HepG2 (cell line): Measurements from ENCODE around the gene STAB2. TPM values are rescaled to one million over a fixed set of nuclear protein-coding genes. Genes with fewer than 3 reads are reported as not detected.

Experiments
- ATAC-seq: fragments of 200-7000 bp; cut with Tn5 transposase; 3 replicates; pipeline ENCODE4 v1.9.1; 2020; ENCODE audit warnings: mild to moderate bottlenecking, moderate library complexity
- BruUV-seq: library from RNA; stranded (reverse); fragments of 400-500 nt; replicated peaks from 2 replicates; lab custom pipeline; 2021; lab: Mats Ljungman, UMichigan
- CTCF ChIA-PET: fragments of 300-600 bp; formaldehyde crosslinking; extraction: SDS; loops from one replicate; lab custom pipeline; 2021; ENCODE audit warnings: low total read pairs, inconsistent platforms, low intra/inter-chr PET ratio; lab: Yijun Ruan, JAX
- POLR2A ChIA-PET: fragments of 350-600 bp; sonication (Branson Sonifier 250); formaldehyde crosslinking; loops from one replicate; lab custom pipeline; 2020; ENCODE audit warnings: antibody characterized with exemption, inconsistent platforms; lab: Yijun Ruan, JAX
- DNase-seq: peaks from one replicate; pipeline ENCODE4 v3.0.0-alpha.2; 2015; ENCODE audit warnings: low spot score
- FAIRE-seq: peaks from 3 replicates; lab custom pipeline; 2011; peaks lifted over from hg19 to GRCh38; lab: Jason Lieb, UNC
- H2AFZ ChIP-seq: one replicate; pipeline ENCODE4 v1.6.1; 2011; ENCODE audit warnings: low read length, inconsistent platforms
- H3K27ac ChIP-seq: fragments of 300-600 bp; 3 replicates; pipeline ENCODE4 v1.8.0; 2011; ENCODE audit warnings: mixed run types, mild to moderate bottlenecking, mixed read lengths, low read length, inconsistent platforms; ENCODE audit not compliant: insufficient read depth; ENCODE audit errors: extremely low read length
- H3K27me3 ChIP-seq, 2 experiments: fragments of 200-600 bp in 1 of 2; 2 replicates in 1 of 2; 3 replicates in 1 of 2; pipeline versions ENCODE4 v1.6.0 to v1.8.0; 2011; ENCODE audit warnings: low read length in 2 of 2, mild to moderate bottlenecking in 2 of 2, moderate library complexity in 2 of 2, inconsistent platforms in 1 of 2; ENCODE audit not compliant: insufficient read depth in 2 of 2, control insufficient read depth in 1 of 2
- H3K36me3 ChIP-seq, 2 experiments: fragments of 200-600 bp in 1 of 2; replicated peaks in 1 of 2; 2 replicates in 1 of 2; 3 replicates in 1 of 2; pipeline versions ENCODE4 v1.5.1 to v1.8.0; 2011; ENCODE audit warnings: low read length in 2 of 2, inconsistent platforms in 1 of 2; ENCODE audit not compliant: insufficient read depth in 2 of 2, control insufficient read depth in 1 of 2
- H3K4me1 ChIP-seq: 2 replicates; pipeline ENCODE4 v1.5.1; 2012; ENCODE audit warnings: low read length, inconsistent platforms; ENCODE audit not compliant: insufficient read depth
- H3K4me2 ChIP-seq: 2 replicates; pipeline ENCODE4 v1.6.0; 2011; ENCODE audit warnings: low read depth, low read length, inconsistent platforms
- H3K4me3 ChIP-seq, 3 experiments: fragments of 200-600 bp in 1 of 3; sonication (generic), shearing (Covaris generic) in 1 of 3; replicated peaks in 1 of 3; 2 replicates each; pipeline ENCODE4 v1.5.1; 2011 to 2016; ENCODE audit warnings: low read length in 3 of 3, inconsistent platforms in 2 of 3, low read depth in 2 of 3, mild to moderate bottlenecking in 2 of 3, control low read depth in 1 of 3, mixed read lengths in 1 of 3; ENCODE audit not compliant: insufficient read depth in 1 of 3
- H3K79me2 ChIP-seq: one replicate; pipeline ENCODE4 v1.6.1; 2011; ENCODE audit warnings: low read length, inconsistent platforms; ENCODE audit not compliant: insufficient read depth
- H3K9ac ChIP-seq: 2 replicates; pipeline ENCODE4 v1.6.0; 2011; ENCODE audit warnings: mild to moderate bottlenecking, low read depth, low read length, inconsistent platforms; ENCODE audit not compliant: insufficient read depth
- H3K9me3 ChIP-seq: 2 replicates; pipeline ENCODE4 v1.5.1; 2012; ENCODE audit warnings: mild to moderate bottlenecking, low read length
- H4K20me1 ChIP-seq: 2 replicates; pipeline ENCODE4 v1.6.0; 2011; ENCODE audit warnings: inconsistent platforms, mild to moderate bottlenecking, low read length, moderate library complexity; ENCODE audit not compliant: insufficient read depth
- CHCHD3 ChIP-seq: sonication (generic); formaldehyde crosslinking; IDR thresholded peaks from 2 replicates; pipeline ENCODE4 v1.8.0; 2022; ENCODE audit warnings: mild to moderate bottlenecking, missing genetic modification reagents, moderate library complexity
- CREB1 ChIP-seq, 2 experiments: fragments of 450-650 bp in 1 of 2; IDR thresholded peaks; 2 replicates each; pipeline ENCODE4 v1.6.1; 2016 to 2017; ENCODE audit warnings: control low read depth in 1 of 2, mild to moderate bottlenecking in 1 of 2, missing compliant biosample characterization in 1 of 2, missing genetic modification characterization in 1 of 2
- FLYWCH1 ChIP-seq: sonication (generic); formaldehyde crosslinking; IDR thresholded peaks from 2 replicates; pipeline ENCODE4 v1.8.1; 2023; ENCODE audit warnings: mild to moderate bottlenecking, missing genetic modification reagents
- ISL2 ChIP-seq: sonication (generic); formaldehyde crosslinking; IDR thresholded peaks from 2 replicates; pipeline ENCODE4 v1.5.0; 2020; ENCODE audit warnings: missing genetic modification reagents
- KDM1A ChIP-seq: IDR thresholded peaks from 2 replicates; pipeline ENCODE4 v1.6.1; 2016; ENCODE audit warnings: missing compliant biosample characterization
- POLR2AphosphoS5 ChIP-seq: IDR thresholded peaks from 2 replicates; pipeline ENCODE4 v1.6.1; 2012; ENCODE audit warnings: low read depth, low read length
- RFX5 ChIP-seq: IDR thresholded peaks from 2 replicates; pipeline ENCODE4 v1.6.1; 2011; ENCODE audit warnings: low read depth, low read length, improper control_type of control experiment
- WIZ ChIP-seq: sonication (generic); formaldehyde crosslinking; IDR thresholded peaks from 2 replicates; pipeline ENCODE4 v1.5.1; 2020; ENCODE audit warnings: mild to moderate bottlenecking, missing genetic modification reagents
- ZNF205 ChIP-seq: IDR thresholded peaks from 2 replicates; pipeline ENCODE4 v1.6.1; 2018; ENCODE audit warnings: missing biosample characterization, missing genetic modification reagents
- ZNF260 ChIP-seq: sonication (generic); formaldehyde crosslinking; IDR thresholded peaks from 2 replicates; pipeline ENCODE4 v1.4.0; 2020; ENCODE audit warnings: missing genetic modification reagents, low read depth, mild to moderate bottlenecking, borderline replicate concordance
- ZNF550 ChIP-seq: sonication (generic); formaldehyde crosslinking; IDR thresholded peaks from 2 replicates; pipeline ENCODE4 v1.4.0; 2020; ENCODE audit warnings: mild to moderate bottlenecking, missing genetic modification reagents, borderline replicate concordance
- ZNF615 ChIP-seq: sonication (generic); formaldehyde crosslinking; IDR thresholded peaks from 2 replicates; pipeline ENCODE4 v1.5.0; 2020; ENCODE audit warnings: mild to moderate bottlenecking, missing genetic modification reagents, borderline replicate concordance
- ZNF747 ChIP-seq: sonication (generic); formaldehyde crosslinking; IDR thresholded peaks from 2 replicates; pipeline ENCODE4 v1.8.1; 2023; ENCODE audit warnings: missing genetic modification reagents, mild to moderate bottlenecking, borderline replicate concordance
- WGBS: methylation state at CpG from one replicate; pipeline ENCODE4 v1.1.6; 2017; ENCODE audit warnings: low lambda C conversion rate; 5-methylcytosine and 5-hydroxymethylcytosine counted together
- in situ Hi-C: cut with HindIII; loops from 2 replicates; pipeline ENCODE4 v1.10.0; 2017; ENCODE audit warnings: low pct_unique_long_range_greater_than_20kb; ENCODE audit not compliant: extremely low pct_ligation_motif_present
- intact Hi-C: fragments of 100-400 bp; cut with micrococcal nuclease; formaldehyde crosslinking; loops from one replicate; pipeline ENCODE4 v1.10.0; 2022; ENCODE audit not compliant: unreplicated experiment
- polyA plus RNA-seq, 8 experiments: library from polyadenylated mRNA; depleted of rRNA in 3 of 8; stranded (reverse) in 7 of 8; unstranded in 1 of 8; fragments of >200 nt; fragmentation: Illumina TruSeq in 4 of 8; extraction: Trizol in 4 of 8; gene quantifications; 2 replicates each; pipeline versions ENCODE4 v1.2.1 to v1.2.3, GENCODE V29; 2011 to 2016; ENCODE audit warnings: low read depth in 4 of 8, missing spikeins in 1 of 8, mixed read lengths in 1 of 8; ENCODE audit not compliant: insufficient read depth in 1 of 8
- total RNA-seq, 5 experiments: library from RNA; depleted of rRNA; stranded (reverse); fragments of >200 nt; fragmentation: Illumina TruSeq; extraction: Trizol; gene quantifications; 2 replicates each; pipeline ENCODE4 v1.2.3, GENCODE V29; 2016; ENCODE audit warnings: low read depth in 1 of 5
- TF ChIP-seq, protein P1 (sequence below): sonication (generic); formaldehyde crosslinking; IDR thresholded peaks from 2 replicates; pipeline ENCODE4 v1.4.0; 2020; ENCODE audit warnings: missing genetic modification reagents

The STAB2 gene
- total and polyA plus RNA-seq, 2 of the 13 experiments (the other 11 are each of a cell fraction or from before 2014, with no cell fraction given), result not detected

DNA sequence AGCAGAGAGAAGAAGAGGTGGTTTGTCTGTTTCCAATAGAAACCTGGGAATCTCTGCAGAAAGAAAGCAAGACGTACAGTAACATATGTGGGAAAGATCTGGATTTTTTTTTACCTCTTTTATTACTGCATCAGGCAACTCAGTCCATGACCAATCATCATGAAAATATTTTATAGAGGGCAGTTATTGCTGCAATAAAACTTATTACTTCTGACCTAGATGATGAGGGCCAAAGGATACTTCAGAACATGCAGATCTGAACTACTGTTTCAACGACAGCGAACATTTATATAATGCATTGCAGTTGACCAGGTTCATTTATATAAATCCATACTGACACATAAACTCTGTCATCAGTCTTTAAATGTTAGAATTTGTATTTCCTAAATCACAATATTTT is 67.7 kb downstream of the STAB2 start:
- in situ Hi-C loops (no loop called here), intact Hi-C loops (no loop called here)
- no peak for DNase-seq
- Histone ChIP-seq H3K4me3 (no peak overlapping the region), H4K20me1 (no peaks in the 10 kb centered on the region), H3K4me2 (no peak overlapping the region), H3K4me1 (no peaks in the 10 kb centered on the region), H2AFZ (no peak overlapping the region), H3K27ac (no peak overlapping the region), H3K27me3 (0 out of 5 replicates have a peak, but pooled peaks cover 0 to 6% of the 10 kb centered on the region in 2 experiments), H3K9me3 (no peaks in the 10 kb centered on the region), H3K36me3 (no peaks in the 10 kb centered on the region), H3K79me2 (no peaks in the 10 kb centered on the region), H3K9ac (no peak overlapping the region)
- no TSS peak for BruUV-seq
- CTCF ChIA-PET, result no interaction called here
- no peak for ATAC-seq
- no peak for FAIRE-seq
- TF ChIP-seq KDM1A (CRISPR knock-in tag), result no peak
- no peak for TF ChIP-seq ZNF205 (CRISPR knock-in tag)
- no peak for TF ChIP-seq FLYWCH1 (CRISPR knock-in tag)
- TF ChIP-seq RFX5, result no peak
- POLR2A ChIA-PET, result no interaction called here
- 23% methylated on average over 3 of the region's 3 CpGs for WGBS

DNA sequence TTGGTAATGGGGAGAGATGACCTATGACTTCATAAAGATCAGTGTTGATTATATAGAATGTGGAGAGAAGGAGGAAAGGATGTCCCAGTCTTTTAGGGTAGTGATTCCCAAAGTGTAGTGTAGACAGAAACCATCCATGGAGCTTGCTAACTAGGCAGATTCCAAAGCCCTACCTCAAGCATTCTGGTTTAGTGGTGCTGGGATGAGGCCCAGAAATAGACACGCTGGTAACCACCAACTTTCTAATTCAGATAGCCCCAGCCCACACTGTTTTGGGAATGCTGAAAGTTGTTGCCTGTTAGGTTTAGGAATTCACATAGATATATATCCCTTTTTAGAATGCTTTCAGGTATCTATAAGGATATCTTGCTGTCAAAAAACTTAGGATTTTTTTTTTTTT is 69.2 kb downstream of the STAB2 start:
- ChIA-PET POLR2A (no interaction called here), CTCF (no interaction called here)
- H3K9me3 ChIP-seq, result no peaks in the 10 kb centered on the region
- H4K20me1 ChIP-seq, result no peaks in the 10 kb centered on the region
- H3K27ac ChIP-seq, result no peak overlapping the region
- H2AFZ ChIP-seq, result no peak overlapping the region
- FAIRE-seq (no peak), DNase-seq (no peak), ATAC-seq (no peak)
- WGBS, result 40% methylated on average over 1 of the region's 1 CpG
- H3K27me3 ChIP-seq, result 0 out of 5 replicates have a peak, but pooled peaks cover 0 to 6% of the 10 kb centered on the region in 2 experiments
- in situ Hi-C loops, result no loop called here
- H3K4me3 ChIP-seq, result no peak overlapping the region
- no peak overlapping the region for H3K9ac ChIP-seq
- no TSS peak for BruUV-seq
- no peaks in the 10 kb centered on the region for H3K36me3 ChIP-seq
- no peaks in the 10 kb centered on the region for H3K79me2 ChIP-seq
- no peak overlapping the region for H3K4me2 ChIP-seq
- intact Hi-C loops, result no loop called here
- H3K4me1 ChIP-seq, result no peaks in the 10 kb centered on the region
- TF ChIP-seq CHCHD3 (CRISPR knock-in tag) (no peak), POLR2AphosphoS5 (no peak), ZNF747 (no peak), ZNF550 (no peak), CREB1 (IDR thresholded peaks at IDR 0.05) (no peak), CREB1 (CRISPR knock-in tag; IDR thresholded peaks at IDR 0.05) (no peak), WIZ (CRISPR knock-in tag) (no peak), ZNF615 (CRISPR knock-in tag) (no peak), ZNF260 (CRISPR knock-in tag) (no peak), ISL2 (CRISPR knock-in tag) (no peak)
- TF ChIP-seq, protein P1, sequence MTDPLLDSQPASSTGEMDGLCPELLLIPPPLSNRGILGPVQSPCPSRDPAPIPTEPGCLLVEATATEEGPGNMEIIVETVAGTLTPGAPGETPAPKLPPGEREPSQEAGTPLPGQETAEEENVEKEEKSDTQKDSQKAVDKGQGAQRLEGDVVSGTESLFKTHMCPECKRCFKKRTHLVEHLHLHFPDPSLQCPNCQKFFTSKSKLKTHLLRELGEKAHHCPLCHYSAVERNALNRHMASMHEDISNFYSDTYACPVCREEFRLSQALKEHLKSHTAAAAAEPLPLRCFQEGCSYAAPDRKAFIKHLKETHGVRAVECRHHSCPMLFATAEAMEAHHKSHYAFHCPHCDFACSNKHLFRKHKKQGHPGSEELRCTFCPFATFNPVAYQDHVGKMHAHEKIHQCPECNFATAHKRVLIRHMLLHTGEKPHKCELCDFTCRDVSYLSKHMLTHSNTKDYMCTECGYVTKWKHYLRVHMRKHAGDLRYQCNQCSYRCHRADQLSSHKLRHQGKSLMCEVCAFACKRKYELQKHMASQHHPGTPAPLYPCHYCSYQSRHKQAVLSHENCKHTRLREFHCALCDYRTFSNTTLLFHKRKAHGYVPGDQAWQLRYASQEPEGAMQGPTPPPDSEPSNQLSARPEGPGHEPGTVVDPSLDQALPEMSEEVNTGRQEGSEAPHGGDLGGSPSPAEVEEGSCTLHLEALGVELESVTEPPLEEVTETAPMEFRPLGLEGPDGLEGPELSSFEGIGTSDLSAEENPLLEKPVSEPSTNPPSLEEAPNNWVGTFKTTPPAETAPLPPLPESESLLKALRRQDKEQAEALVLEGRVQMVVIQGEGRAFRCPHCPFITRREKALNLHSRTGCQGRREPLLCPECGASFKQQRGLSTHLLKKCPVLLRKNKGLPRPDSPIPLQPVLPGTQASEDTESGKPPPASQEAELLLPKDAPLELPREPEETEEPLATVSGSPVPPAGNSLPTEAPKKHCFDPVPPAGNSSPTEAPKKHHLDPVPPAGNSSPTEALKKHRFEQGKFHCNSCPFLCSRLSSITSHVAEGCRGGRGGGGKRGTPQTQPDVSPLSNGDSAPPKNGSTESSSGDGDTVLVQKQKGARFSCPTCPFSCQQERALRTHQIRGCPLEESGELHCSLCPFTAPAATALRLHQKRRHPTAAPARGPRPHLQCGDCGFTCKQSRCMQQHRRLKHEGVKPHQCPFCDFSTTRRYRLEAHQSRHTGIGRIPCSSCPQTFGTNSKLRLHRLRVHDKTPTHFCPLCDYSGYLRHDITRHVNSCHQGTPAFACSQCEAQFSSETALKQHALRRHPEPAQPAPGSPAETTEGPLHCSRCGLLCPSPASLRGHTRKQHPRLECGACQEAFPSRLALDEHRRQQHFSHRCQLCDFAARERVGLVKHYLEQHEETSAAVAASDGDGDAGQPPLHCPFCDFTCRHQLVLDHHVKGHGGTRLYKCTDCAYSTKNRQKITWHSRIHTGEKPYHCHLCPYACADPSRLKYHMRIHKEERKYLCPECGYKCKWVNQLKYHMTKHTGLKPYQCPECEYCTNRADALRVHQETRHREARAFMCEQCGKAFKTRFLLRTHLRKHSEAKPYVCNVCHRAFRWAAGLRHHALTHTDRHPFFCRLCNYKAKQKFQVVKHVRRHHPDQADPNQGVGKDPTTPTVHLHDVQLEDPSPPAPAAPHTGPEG, result no peak
